Stomach (tissue), 9 donors: ENCODE measurements around the gene RILPL2. TPM values are rescaled to one million over a fixed set of nuclear protein-coding genes. Genes with fewer than 3 reads are reported as not detected.
"Not testable (repeated sequence)": the region's sequence is repeated elsewhere in the genome, so short reads cannot be mapped to it uniquely, and the experiment has no call there.

Experiments
- DNase-seq, 2 donors: peaks; one replicate each; pipeline versions ENCODE4 v3.0.0 to v3.0.0-alpha.2; 2013 to 2019
- H3K27ac ChIP-seq, 5 donors: fragments of 200-600 bp in 4 of 5; sonication (generic) in 4 of 5; one replicate each; pipeline ENCODE4 v1.5.1; 2013 to 2019; ENCODE audit warnings: mild to moderate bottlenecking in 1 of 5, moderate library complexity in 1 of 5
- H3K27me3 ChIP-seq, 3 donors: fragments of 200-600 bp; sonication (generic); one replicate each; pipeline ENCODE4 v1.5.1; 2017 to 2019; ENCODE audit warnings: mixed run types in 1 of 3
- H3K36me3 ChIP-seq, 4 donors: fragments of 200-600 bp; sonication (generic); 1 replicate in 3 of 4; 2 replicates in 1 of 4; pipeline ENCODE4 v1.5.1; 2016 to 2019
- H3K4me1 ChIP-seq, 4 donors: fragments of 200-600 bp; sonication (generic); one replicate each; pipeline ENCODE4 v1.5.1; 2016 to 2019
- H3K4me3 ChIP-seq, 4 donors: fragments of 200-600 bp; sonication (generic) in 3 of 4; one replicate each; pipeline ENCODE4 v1.5.1; 2016 to 2019; ENCODE audit warnings: mild to moderate bottlenecking in 1 of 4
- H3K9me3 ChIP-seq, 4 donors: fragments of 200-600 bp; sonication (generic); one replicate each; pipeline ENCODE4 v1.5.1; 2016 to 2019
- EP300 ChIP-seq: sonication (generic); formaldehyde crosslinking; IDR thresholded peaks from one replicate; pipeline ENCODE4 v1.6.1; 2017; ENCODE audit warnings: antibody characterized with exemption
- POLR2A ChIP-seq, 4 donors: fragments of 450-650 bp; IDR thresholded peaks; one replicate each; pipeline ENCODE4 v1.6.1; 2016; ENCODE audit warnings: antibody characterized with exemption in 4 of 4, control low read depth in 2 of 4, mild to moderate bottlenecking in 1 of 4, moderate library complexity in 1 of 4
- POLR2AphosphoS5 ChIP-seq, 3 donors: sonication (generic); formaldehyde crosslinking; IDR thresholded peaks; one replicate each; pipeline ENCODE4 v1.6.1; 2016; ENCODE audit warnings: antibody characterized with exemption in 3 of 3
- WGBS, 5 donors: extraction: QIAGEN DNeasy Blood & Tissue Kit in 3 of 5; methylation state at CpG; one replicate each; pipeline versions ENCODE4 v1.1.5 to v1.1.7; 2013 to 2018; 5-methylcytosine and 5-hydroxymethylcytosine counted together
- intact Hi-C: fragments of 100-400 bp; cut with DNase I; formaldehyde crosslinking; loops from one replicate; pipeline ENCODE4 v1.15.1; 2023; ENCODE audit warnings: low total_unique reads
- polyA plus RNA-seq, 3 donors: library from polyadenylated mRNA; stranded (reverse); fragments of 200-250 nt; gene quantifications; one replicate each; pipeline ENCODE4 v1.2.3, GENCODE V29; 2013
- total RNA-seq, 5 donors: library from RNA; depleted of rRNA; stranded (reverse); fragments of >200 nt; gene quantifications; one replicate each; pipeline versions ENCODE4 v1.1.0 to v1.2.3, GENCODE V29; 2014 to 2016
- TF ChIP-seq, protein P1 (sequence below), 7 experiments: fragments of 450-650 bp in 4 of 7; fragments of 200-600 bp in 3 of 7; sonication (generic) in 3 of 7; IDR thresholded peaks; one replicate each; pipeline ENCODE4 v1.5.1; 2016 to 2019; ENCODE audit warnings: antibody characterized with exemption in 7 of 7, control low read depth in 2 of 7, mild to moderate bottlenecking in 1 of 7
- donor health status: healthy with polysubstance abuse.
- donor health status: Bipolar disorder and iron deficiency.
- donor health status: healthy.

Gene RILPL2
- total and polyA plus RNA-seq, 8 donors, result 2.0 to 5.9 (median 4.5) TPM

DNA sequence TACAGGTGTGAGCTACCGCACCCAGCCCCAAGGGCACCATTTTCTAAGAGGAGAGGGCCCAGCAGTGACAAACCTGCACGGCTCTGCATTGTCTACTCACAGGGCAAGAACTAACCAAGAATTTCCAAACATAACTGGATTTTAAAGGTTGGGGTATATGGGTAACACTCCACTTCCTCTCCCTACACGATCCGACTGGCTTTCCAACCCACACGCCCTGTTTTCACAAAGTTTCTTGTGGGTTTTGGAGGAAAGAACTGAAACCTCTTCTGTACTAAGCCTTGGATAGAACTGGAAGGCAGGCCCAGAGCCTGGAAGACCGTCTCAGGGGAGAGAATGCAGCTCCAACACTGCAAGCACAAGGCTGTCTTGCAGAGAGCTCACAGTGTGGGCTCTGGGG lies 46.4 kb upstream of the RILPL2 start:
- intact Hi-C loops, result no loop called here
- Histone ChIP-seq H3K9me3 (no peaks in the 10 kb centered on the region), H3K4me1 (peaks cover 0 to 4% (median 0%) of the 10 kb centered on the region in 4 donors), H3K27me3 (no peaks in the 10 kb centered on the region), H3K36me3 (peaks cover 0 to 46% (median 26%) of the 10 kb centered on the region in 4 donors), H3K27ac (no peak overlapping the region), H3K4me3 (no peak overlapping the region)
- DNase-seq, result no peak
- WGBS, 5 donors, result 72 to 86% (median 81%) methylated on average over 6 of the region's 6 CpGs
- TF ChIP-seq, protein P1, sequence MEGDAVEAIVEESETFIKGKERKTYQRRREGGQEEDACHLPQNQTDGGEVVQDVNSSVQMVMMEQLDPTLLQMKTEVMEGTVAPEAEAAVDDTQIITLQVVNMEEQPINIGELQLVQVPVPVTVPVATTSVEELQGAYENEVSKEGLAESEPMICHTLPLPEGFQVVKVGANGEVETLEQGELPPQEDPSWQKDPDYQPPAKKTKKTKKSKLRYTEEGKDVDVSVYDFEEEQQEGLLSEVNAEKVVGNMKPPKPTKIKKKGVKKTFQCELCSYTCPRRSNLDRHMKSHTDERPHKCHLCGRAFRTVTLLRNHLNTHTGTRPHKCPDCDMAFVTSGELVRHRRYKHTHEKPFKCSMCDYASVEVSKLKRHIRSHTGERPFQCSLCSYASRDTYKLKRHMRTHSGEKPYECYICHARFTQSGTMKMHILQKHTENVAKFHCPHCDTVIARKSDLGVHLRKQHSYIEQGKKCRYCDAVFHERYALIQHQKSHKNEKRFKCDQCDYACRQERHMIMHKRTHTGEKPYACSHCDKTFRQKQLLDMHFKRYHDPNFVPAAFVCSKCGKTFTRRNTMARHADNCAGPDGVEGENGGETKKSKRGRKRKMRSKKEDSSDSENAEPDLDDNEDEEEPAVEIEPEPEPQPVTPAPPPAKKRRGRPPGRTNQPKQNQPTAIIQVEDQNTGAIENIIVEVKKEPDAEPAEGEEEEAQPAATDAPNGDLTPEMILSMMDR (IDR thresholded peaks at IDR 0.05), result no peak
- TF ChIP-seq POLR2A (IDR thresholded peaks at IDR 0.05) (no peak), POLR2AphosphoS5 (IDR thresholded peaks at IDR 0.05) (no peak), EP300 (no peak)

DNA sequence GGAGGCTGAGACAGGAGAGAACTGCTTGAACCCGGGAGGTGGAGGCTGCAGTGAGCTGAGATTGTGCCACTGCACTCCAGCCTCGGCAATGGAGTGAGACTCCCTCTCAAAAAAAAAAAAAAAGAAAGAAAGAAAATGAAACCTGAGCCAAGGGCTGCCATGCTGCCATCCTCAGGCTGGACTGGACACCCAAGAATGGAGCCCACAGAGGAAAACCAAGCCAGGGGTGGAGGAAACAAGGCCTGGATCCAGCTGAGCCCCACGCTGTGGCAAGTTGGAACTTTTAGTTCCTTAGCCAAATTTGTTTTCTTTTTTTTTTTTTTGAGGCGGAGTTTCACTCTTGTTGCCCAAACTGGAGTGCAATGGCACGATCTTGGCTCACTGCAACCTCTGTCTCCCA lies 44.8 kb upstream of the RILPL2 start:
- H3K36me3 ChIP-seq, result peaks cover 0 to 59% (median 35%) of the 10 kb centered on the region in 4 donors
- WGBS, 5 donors, result 87 to 94% (median 92%) methylated on average over 5 of the region's 5 CpGs

DNA sequence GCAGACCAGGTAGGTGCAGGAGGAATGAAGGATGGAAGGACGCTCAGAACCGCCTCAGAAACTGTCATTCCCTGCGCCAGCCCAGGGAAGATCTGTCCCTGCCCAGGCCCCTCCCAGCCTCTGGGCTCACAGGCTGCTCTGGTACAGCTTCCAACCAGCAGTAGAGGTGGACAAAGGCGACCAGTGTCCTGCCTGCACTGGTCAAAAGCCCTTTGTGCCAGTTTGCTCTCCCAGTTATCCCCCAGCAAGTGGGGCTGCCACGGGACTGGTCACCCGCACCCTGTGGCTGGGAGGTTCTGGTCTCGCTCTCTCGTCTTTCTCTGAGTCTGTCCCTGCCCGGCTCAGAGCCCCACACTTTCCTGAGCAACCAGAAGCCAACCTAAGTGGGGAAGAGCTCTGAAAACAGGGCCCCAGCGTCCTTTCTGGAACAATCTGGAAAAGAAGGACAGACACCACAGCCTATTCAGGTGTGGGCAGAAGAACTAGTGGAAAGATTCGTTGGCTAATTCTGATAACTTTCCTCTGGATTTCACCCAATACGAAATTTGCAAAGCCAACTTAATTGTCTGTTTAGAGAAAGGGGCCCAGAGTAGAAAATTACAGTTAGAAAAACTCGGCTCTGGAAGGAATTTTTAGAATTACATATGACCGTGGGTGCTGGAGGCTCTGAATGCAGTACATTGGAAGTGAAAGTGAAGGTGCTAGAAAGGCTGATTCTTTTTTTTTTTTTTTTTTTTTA lies 43.1 kb upstream of the RILPL2 start:
- Histone ChIP-seq H3K9me3 (no peaks in the 10 kb centered on the region), H3K27ac (peak overlapping the region in 3 of 5 donors; percentile 2 to 46 (median 20)), H3K36me3 (peaks cover 0 to 71% (median 43%) of the 10 kb centered on the region in 4 donors), H3K4me3 (peak overlapping the region in 1 of 4 donors; percentile 10), H3K4me1 (peaks cover 0 to 4% (median 0%) of the 10 kb centered on the region in 4 donors), H3K27me3 (no peaks in the 10 kb centered on the region)
- TF ChIP-seq, protein P1 (IDR thresholded peaks at IDR 0.05), result no peak
- no peak for TF ChIP-seq POLR2A (IDR thresholded peaks at IDR 0.05)
- TF ChIP-seq POLR2AphosphoS5 (IDR thresholded peaks at IDR 0.05), result no peak
- no peak for TF ChIP-seq EP300
- intact Hi-C loops, result no loop called here
- WGBS, 5 donors, result 75 to 83% (median 80%) methylated on average over 14 of the region's 14 CpGs
- no peak for DNase-seq

More for the DNA sequence above, 44.8 kb upstream of the RILPL2 start:
- H3K4me3 ChIP-seq, H3K27me3 ChIP-seq, DNase-seq, H3K4me1 ChIP-seq, intact Hi-C loops, H3K9me3 ChIP-seq, H3K27ac ChIP-seq: not testable (repeated sequence)

DNA sequence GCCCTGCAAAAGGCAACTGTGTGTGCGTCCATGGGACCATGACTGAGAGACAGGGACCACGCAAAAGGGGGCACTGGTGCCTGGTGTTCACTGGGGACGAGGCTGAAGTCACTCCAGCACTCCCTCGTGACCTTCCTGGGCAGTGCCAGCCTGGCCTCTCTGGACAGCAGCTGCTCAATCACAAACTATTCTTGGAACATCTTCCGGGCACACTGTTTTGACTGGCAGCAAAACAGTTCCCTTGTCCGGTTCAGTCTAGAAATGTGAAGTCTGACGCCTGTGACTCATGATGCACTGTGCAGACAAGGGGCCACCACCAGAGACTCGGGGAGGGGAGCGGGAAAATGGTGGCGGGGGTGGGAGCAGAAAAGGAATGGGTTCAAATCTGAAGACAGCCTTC lies 42.3 kb upstream of the RILPL2 start:
- H3K27me3 ChIP-seq, result no peaks in the 10 kb centered on the region
- intact Hi-C loops, result no loop called here
- peak overlapping the region in 3 of 5 donors; percentile 2 to 46 (median 31) for H3K27ac ChIP-seq
- peaks cover 0 to 4% (median 0%) of the 10 kb centered on the region in 4 donors for H3K4me1 ChIP-seq
- 82 to 91% (median 85%) methylated on average over 10 of the region's 10 CpGs for WGBS, 5 donors
- H3K9me3 ChIP-seq, result no peaks in the 10 kb centered on the region
- H3K36me3 ChIP-seq, result peaks cover 0 to 73% (median 43%) of the 10 kb centered on the region in 4 donors
- TF ChIP-seq POLR2AphosphoS5 (IDR thresholded peaks at IDR 0.05) (no peak), POLR2A (IDR thresholded peaks at IDR 0.05) (no peak), EP300 (no peak)
- TF ChIP-seq, protein P1 (IDR thresholded peaks at IDR 0.05), result no peak
- no peak overlapping the region for H3K4me3 ChIP-seq
- DNase-seq, result no peak

DNA sequence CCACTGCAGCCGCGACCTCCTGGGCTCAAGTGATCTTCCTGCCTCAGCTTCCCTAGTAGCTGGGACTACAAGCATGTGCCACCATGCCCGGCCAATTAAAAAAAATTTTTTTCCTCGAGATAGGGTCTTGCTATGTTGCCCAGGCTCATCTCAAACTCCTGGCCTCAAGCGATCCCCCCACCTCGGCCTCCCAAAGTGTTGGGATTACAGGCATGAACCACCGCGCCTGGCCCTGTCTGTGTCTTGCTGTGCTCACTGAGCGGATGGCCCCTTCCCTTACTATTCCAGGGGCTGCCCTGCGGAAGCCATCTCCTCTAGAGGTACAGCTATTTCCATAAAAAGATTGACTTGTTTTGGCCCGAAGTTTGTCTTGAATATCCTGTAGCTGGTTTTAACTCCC lies 41.6 kb upstream of the RILPL2 start:
- DNase-seq, result no peak
- intact Hi-C loops, result no loop called here
- Histone ChIP-seq H3K27me3 (no peaks in the 10 kb centered on the region), H3K27ac (peak overlapping the region in 1 of 5 donors; percentile 46), H3K9me3 (no peaks in the 10 kb centered on the region), H3K4me1 (peaks cover 0 to 4% (median 0%) of the 10 kb centered on the region in 4 donors), H3K4me3 (no peak overlapping the region), H3K36me3 (peaks cover 0 to 74% (median 42%) of the 10 kb centered on the region in 4 donors)
- 88 to 95% (median 92%) methylated on average over 9 to 11 of the region's 11 CpGs for WGBS, 5 donors
- TF ChIP-seq POLR2AphosphoS5 (IDR thresholded peaks at IDR 0.05) (no peak), POLR2A (IDR thresholded peaks at IDR 0.05) (no peak), EP300 (no peak)
- TF ChIP-seq, protein P1 (IDR thresholded peaks at IDR 0.05), result no peak
